Breast epithelium (tissue), 3 donors: ENCODE results near the gene TEX51.

Experiments
- POLR2A ChIP-seq: fragments of 450-650 bp; IDR thresholded peaks from one replicate; pipeline ENCODE4 v1.6.1; 2016; ENCODE audit warnings: antibody characterized with exemption, mild to moderate bottlenecking, moderate library complexity
- POLR2AphosphoS5 ChIP-seq, 3 donors: sonication (generic); formaldehyde crosslinking; IDR thresholded peaks; one replicate each; pipeline ENCODE4 v1.6.1; 2017; ENCODE audit warnings: antibody characterized with exemption in 3 of 3
- TF ChIP-seq, protein P1 (sequence below), 3 donors: fragments of 450-650 bp; IDR thresholded peaks; one replicate each; pipeline ENCODE4 v1.5.1; 2016 to 2017; ENCODE audit warnings: antibody characterized with exemption in 3 of 3, mild to moderate bottlenecking in 3 of 3, moderate library complexity in 3 of 3

DNA sequence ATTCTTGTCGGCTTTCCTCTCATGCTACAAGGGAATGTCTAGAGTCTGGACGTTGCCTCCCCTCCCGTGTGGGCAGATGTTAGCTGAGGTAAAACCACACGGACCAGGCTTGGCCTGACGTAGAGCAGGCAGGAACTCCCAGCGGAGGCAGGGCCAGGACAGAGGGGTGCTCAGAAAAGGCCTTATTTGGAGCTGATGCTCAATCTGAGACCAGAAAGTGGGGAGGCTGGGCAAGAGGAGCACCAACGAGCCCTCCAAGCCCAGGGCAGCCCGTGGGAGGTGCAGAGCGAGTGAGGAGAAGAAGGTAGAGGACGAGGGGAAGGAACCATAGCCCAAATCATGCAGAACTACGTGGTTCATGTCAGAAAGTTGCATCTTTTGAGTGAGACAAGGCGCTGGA lies 9.0 kb downstream of the TEX51 start:
- TF ChIP-seq, protein P1, sequence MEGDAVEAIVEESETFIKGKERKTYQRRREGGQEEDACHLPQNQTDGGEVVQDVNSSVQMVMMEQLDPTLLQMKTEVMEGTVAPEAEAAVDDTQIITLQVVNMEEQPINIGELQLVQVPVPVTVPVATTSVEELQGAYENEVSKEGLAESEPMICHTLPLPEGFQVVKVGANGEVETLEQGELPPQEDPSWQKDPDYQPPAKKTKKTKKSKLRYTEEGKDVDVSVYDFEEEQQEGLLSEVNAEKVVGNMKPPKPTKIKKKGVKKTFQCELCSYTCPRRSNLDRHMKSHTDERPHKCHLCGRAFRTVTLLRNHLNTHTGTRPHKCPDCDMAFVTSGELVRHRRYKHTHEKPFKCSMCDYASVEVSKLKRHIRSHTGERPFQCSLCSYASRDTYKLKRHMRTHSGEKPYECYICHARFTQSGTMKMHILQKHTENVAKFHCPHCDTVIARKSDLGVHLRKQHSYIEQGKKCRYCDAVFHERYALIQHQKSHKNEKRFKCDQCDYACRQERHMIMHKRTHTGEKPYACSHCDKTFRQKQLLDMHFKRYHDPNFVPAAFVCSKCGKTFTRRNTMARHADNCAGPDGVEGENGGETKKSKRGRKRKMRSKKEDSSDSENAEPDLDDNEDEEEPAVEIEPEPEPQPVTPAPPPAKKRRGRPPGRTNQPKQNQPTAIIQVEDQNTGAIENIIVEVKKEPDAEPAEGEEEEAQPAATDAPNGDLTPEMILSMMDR (IDR thresholded peaks at IDR 0.05): no peak
- TF ChIP-seq POLR2A (no peak), POLR2AphosphoS5 (IDR thresholded peaks at IDR 0.05) (no peak)
